Liver (tissue), 9 donors: ENCODE results near the gene PLD4. TPM values are rescaled to one million over a fixed set of nuclear protein-coding genes. Genes with fewer than 3 reads are reported as not detected.

Experiments
- DNase-seq: peaks from one replicate; pipeline ENCODE4 v3.0.0-alpha.2; 2017; ENCODE audit warnings: low spot score
- H3K27ac ChIP-seq, 2 donors: one replicate each; pipeline ENCODE4 v1.7.0; 2013; ENCODE audit warnings: inconsistent platforms in 2 of 2, low read length in 2 of 2, control low read depth in 1 of 2, low read depth in 1 of 2, mild to moderate bottlenecking in 1 of 2
- H3K27me3 ChIP-seq, 4 donors: one replicate each; pipeline versions ENCODE4 v1.6.1 to v1.7.0; 2013; ENCODE audit warnings: low read length in 3 of 4, inconsistent platforms in 1 of 4, mild to moderate bottlenecking in 1 of 4, moderate library complexity in 1 of 4; ENCODE audit not compliant: control insufficient read depth in 4 of 4, insufficient read depth in 4 of 4
- H3K36me3 ChIP-seq, 4 donors: one replicate each; pipeline versions ENCODE4 v1.6.1 to v1.7.0; 2013; ENCODE audit warnings: low read length in 3 of 4, mild to moderate bottlenecking in 3 of 4, low read depth in 1 of 4, moderate library complexity in 1 of 4; ENCODE audit not compliant: control insufficient read depth in 4 of 4, insufficient read depth in 3 of 4
- H3K4me1 ChIP-seq, 4 donors: one replicate each; pipeline versions ENCODE4 v1.6.1 to v1.7.0; 2013; ENCODE audit warnings: low read length in 3 of 4, mild to moderate bottlenecking in 3 of 4, moderate library complexity in 1 of 4; ENCODE audit not compliant: control insufficient read depth in 4 of 4, insufficient read depth in 4 of 4
- H3K4me3 ChIP-seq, 3 donors: one replicate each; pipeline versions ENCODE4 v1.6.1 to v1.7.0; 2013; ENCODE audit warnings: low read length in 3 of 3, control low read depth in 1 of 3, low read depth in 1 of 3, mild to moderate bottlenecking in 1 of 3
- H3K9ac ChIP-seq, 2 donors: one replicate each; pipeline ENCODE4 v1.7.0; 2013; ENCODE audit warnings: low read length in 2 of 2, mild to moderate bottlenecking in 2 of 2, moderate library complexity in 2 of 2, control low read depth in 1 of 2, low read depth in 1 of 2
- H3K9me3 ChIP-seq, 4 donors: one replicate each; pipeline versions ENCODE4 v1.6.1 to v1.7.0; 2013; ENCODE audit warnings: low read length in 3 of 4; ENCODE audit not compliant: control insufficient read depth in 4 of 4
- ATF3 ChIP-seq: IDR thresholded peaks from 2 replicates; pipeline ENCODE4 v1.6.1; 2016; ENCODE audit warnings: antibody characterized with exemption
- CTCF ChIP-seq: fragments of 150-350 bp; IDR thresholded peaks from 2 replicates; pipeline ENCODE4 v1.5.1; 2017; ENCODE audit warnings: improper control_type of control experiment, low read depth, low read length; ENCODE audit not compliant: missing input control
- EGR1 ChIP-seq, 2 donors: IDR thresholded peaks; 2 replicates each; pipeline ENCODE4 v1.6.1; 2016 to 2018; ENCODE audit warnings: antibody characterized with exemption in 2 of 2, low read depth in 2 of 2
- FOXA1 ChIP-seq: IDR thresholded peaks from 2 replicates; pipeline ENCODE4 v1.6.1; 2016; ENCODE audit warnings: antibody characterized with exemption
- FOXA2 ChIP-seq: IDR thresholded peaks from 2 replicates; pipeline ENCODE4 v1.6.1; 2016; ENCODE audit warnings: antibody characterized with exemption
- GABPA ChIP-seq, 2 donors: IDR thresholded peaks in 1 of 2; conservative IDR thresholded peaks in 1 of 2; 2 replicates each; pipeline ENCODE4 v1.6.1; 2016; ENCODE audit warnings: antibody characterized with exemption in 2 of 2, mild to moderate bottlenecking in 1 of 2, moderate library complexity in 1 of 2
- HNF4A ChIP-seq, 2 donors: conservative IDR thresholded peaks; 2 replicates each; pipeline ENCODE4 v1.6.1; 2016; ENCODE audit warnings: antibody characterized with exemption in 2 of 2, mild to moderate bottlenecking in 2 of 2
- HNF4G ChIP-seq: IDR thresholded peaks from 2 replicates; pipeline ENCODE4 v1.6.1; 2016; ENCODE audit warnings: antibody characterized with exemption
- JUND ChIP-seq, 2 donors: IDR thresholded peaks; 2 replicates each; pipeline ENCODE4 v1.6.1; 2016; ENCODE audit warnings: antibody characterized with exemption in 2 of 2
- MAX ChIP-seq: IDR thresholded peaks from 2 replicates; pipeline ENCODE4 v1.6.1; 2016; ENCODE audit warnings: antibody characterized with exemption
- NR2F2 ChIP-seq: IDR thresholded peaks from 2 replicates; pipeline ENCODE4 v1.6.1; 2016; ENCODE audit warnings: antibody characterized with exemption
- RAD21 ChIP-seq, 2 donors: IDR thresholded peaks; 2 replicates each; pipeline ENCODE4 v1.6.1; 2016; ENCODE audit warnings: antibody characterized with exemption in 2 of 2, mild to moderate bottlenecking in 2 of 2
- REST ChIP-seq: IDR thresholded peaks from 2 replicates; pipeline ENCODE4 v1.6.1; 2016; ENCODE audit warnings: antibody characterized with exemption, mild to moderate bottlenecking
- RXRA ChIP-seq, 2 donors: IDR thresholded peaks; 2 replicates each; pipeline ENCODE4 v1.6.1; 2017 to 2018; ENCODE audit warnings: antibody characterized with exemption in 2 of 2, mild to moderate bottlenecking in 1 of 2
- SP1 ChIP-seq: IDR thresholded peaks from 2 replicates; pipeline ENCODE4 v1.6.1; 2018; ENCODE audit warnings: antibody characterized with exemption, mild to moderate bottlenecking
- TAF1 ChIP-seq: conservative IDR thresholded peaks from 2 replicates; pipeline ENCODE4 v1.6.1; 2016; ENCODE audit warnings: antibody characterized with exemption, mild to moderate bottlenecking
- YY1 ChIP-seq: IDR thresholded peaks from 2 replicates; pipeline ENCODE4 v1.6.1; 2016; ENCODE audit warnings: antibody characterized with exemption, mild to moderate bottlenecking
- ZBTB33 ChIP-seq: IDR thresholded peaks from 2 replicates; pipeline ENCODE4 v1.6.1; 2016; ENCODE audit warnings: antibody characterized with exemption
- WGBS: extraction: QIAGEN DNeasy Blood & Tissue Kit; methylation state at CpG from one replicate; pipeline ENCODE4 v1.1.7; 2013; 5-methylcytosine and 5-hydroxymethylcytosine counted together
- polyA plus RNA-seq, 2 donors: library from polyadenylated mRNA; stranded (reverse) in 1 of 2; unstranded in 1 of 2; fragments of 200-250 nt in 1 of 2; fragments of >200 nt in 1 of 2; fragmentation: Nextera tagmentation in 1 of 2; extraction: Ambion mirVana in 1 of 2; gene quantifications; one replicate each; pipeline versions ENCODE4 v1.2.1 to v1.2.3, GENCODE V29; 2013 to 2015
- total RNA-seq, 2 donors: library from RNA; depleted of rRNA; stranded (reverse); fragments of >200 nt; gene quantifications; one replicate each; pipeline ENCODE4 v1.2.3, GENCODE V29; 2014
- donor health status: healthy.
- donor health status: healthy.
- donor health status: healthy.
- donor health status: healthy.
- donor health status: healthy.

PLD4 gene
- total and polyA plus RNA-seq, 4 donors = under 0.01 to 14.5 (median 0.35) TPM

GRCh38 chr14:104885973-104886689, 38.5 kb upstream of the PLD4 start:
- TF ChIP-seq FOXA2 (no peak), ZBTB33 (no peak), FOXA1 (no peak), TAF1 (no peak), GABPA (IDR thresholded peaks at IDR 0.05 in 1 of 2, conservative IDR thresholded peaks at IDR 0.05 in 1 of 2) (no peak), RAD21 (IDR thresholded peaks at IDR 0.05) (no peak), JUND (IDR thresholded peaks at IDR 0.05) (no peak), HNF4A (conservative IDR thresholded peaks at IDR 0.05) (no peak), RXRA (IDR thresholded peaks at IDR 0.05) (no peak), ATF3 (no peak), SP1 (no peak), YY1 (no peak), EGR1 (IDR thresholded peaks at IDR 0.05; ENCODE audit: low read depth in 2 of 2) (no peak), NR2F2 (no peak), MAX (no peak), HNF4G (no peak), REST (no peak), CTCF (no peak)
- WGBS = 96% methylated on average over 40 of the region's 40 CpGs
- H3K9ac ChIP-seq = no peak overlapping the region
- no peaks in the 10 kb centered on the region for H3K4me1 ChIP-seq
- H3K27me3 ChIP-seq = no peaks in the 10 kb centered on the region
- H3K27ac ChIP-seq = no peak overlapping the region
- no peak for DNase-seq
- H3K9me3 ChIP-seq = no peaks in the 10 kb centered on the region
- H3K36me3 ChIP-seq = peaks cover 2 to 36% (median 20%) of the 10 kb centered on the region in 4 donors
- H3K4me3 ChIP-seq = no peak overlapping the region
